ENCODE data around the gene CRELD1.

- no peak for TF ChIP-seq CTCF (IDR thresholded peaks at IDR 0.05 in 2 of 3, conservative IDR thresholded peaks at IDR 0.05 in 1 of 3; ENCODE audit: control insufficient read depth in 2 of 3, extremely low read depth in 1 of 3, insufficient read depth in 1 of 3, low read depth in 3 of 3, low read length in 3 of 3)
- TF ChIP-seq CBFB (IDR thresholded peaks at IDR 0.05; ENCODE audit: low read depth): no peak
- no peak for TF ChIP-seq PKNOX1 (IDR thresholded peaks at IDR 0.05)
- no peak for TF ChIP-seq CHD1 (IDR thresholded peaks at IDR 0.05; ENCODE audit: low read depth, low read length)
- TF ChIP-seq CHD2 (IDR thresholded peaks at IDR 0.05; ENCODE audit: borderline replicate concordance, low read depth, low read length): no peak
- no peak for TF ChIP-seq EP300 (IDR thresholded peaks at IDR 0.05; ENCODE audit: borderline replicate concordance in 1 of 2, control insufficient read depth in 1 of 2, low read depth in 2 of 2, low read length in 2 of 2)
- no peak for TF ChIP-seq REST (IDR thresholded peaks at IDR 0.05; ENCODE audit: low read depth, low read length)
- TF ChIP-seq RCOR1 (conservative IDR thresholded peaks at IDR 0.05; ENCODE audit: low read depth, low read length): no peak
- TF ChIP-seq YY1 (IDR thresholded peaks at IDR 0.05; ENCODE audit: low read depth, low read length): no peak
- TF ChIP-seq SMC3 (IDR thresholded peaks at IDR 0.05; ENCODE audit: borderline replicate concordance, low read length): no peak
- no peak for TF ChIP-seq POLR2A (IDR thresholded peaks at IDR 0.05; ENCODE audit: low read depth, low read length)
Observed at GRCh38 chr3:9942164-9942563, 8.5 kb downstream of the CRELD1 start.
